HG03159 (cell line): ENCODE measurements around the gene TBXA2R.

ENCODE experiments used
- ATAC-seq: cut with Tn5 transposase; IDR thresholded peaks from one replicate; pipeline ENCODE4 v1.9.1; 2021; ENCODE audit warnings: mild to moderate bottlenecking, moderate library complexity; ENCODE audit not compliant: unreplicated experiment

Gene TBXA2R

GRCh38 chr19:3557461-3558248, 49.0 kb downstream of the TBXA2R start, which contains the start of gene MFSD12:
Gene MFSD12 (minus strand): TSS chr19:3557586. CDS start chr19:3557403, 183 bp downstream.
- ATAC-seq, result peak; percentile 79

DNA sequence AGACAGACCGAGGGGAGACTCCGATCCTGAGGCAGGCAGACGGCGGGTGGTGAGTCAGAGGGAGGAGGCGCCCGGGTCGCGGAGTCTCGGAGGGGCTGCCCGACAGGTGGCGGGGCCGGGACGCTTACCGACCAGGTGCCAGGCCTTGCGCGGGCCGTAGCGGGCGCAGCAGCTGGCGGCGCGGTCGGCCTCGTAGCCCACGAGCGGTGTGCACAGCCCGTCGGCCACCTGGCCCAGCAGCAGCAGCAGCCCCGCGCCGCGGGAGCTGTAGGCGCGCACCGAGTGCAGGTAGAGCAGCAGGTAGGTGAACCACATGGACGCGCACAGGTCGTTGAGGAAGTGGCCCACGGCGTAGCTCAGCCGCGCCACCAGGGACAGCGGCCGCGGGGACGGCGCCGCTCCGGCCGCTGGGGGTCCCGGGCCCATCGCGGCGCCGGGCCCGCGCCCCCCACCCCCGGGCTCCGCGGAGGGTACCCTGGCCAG, 49.7 kb downstream of the TBXA2R start:
- ATAC-seq, result peak; percentile 25

DNA sequence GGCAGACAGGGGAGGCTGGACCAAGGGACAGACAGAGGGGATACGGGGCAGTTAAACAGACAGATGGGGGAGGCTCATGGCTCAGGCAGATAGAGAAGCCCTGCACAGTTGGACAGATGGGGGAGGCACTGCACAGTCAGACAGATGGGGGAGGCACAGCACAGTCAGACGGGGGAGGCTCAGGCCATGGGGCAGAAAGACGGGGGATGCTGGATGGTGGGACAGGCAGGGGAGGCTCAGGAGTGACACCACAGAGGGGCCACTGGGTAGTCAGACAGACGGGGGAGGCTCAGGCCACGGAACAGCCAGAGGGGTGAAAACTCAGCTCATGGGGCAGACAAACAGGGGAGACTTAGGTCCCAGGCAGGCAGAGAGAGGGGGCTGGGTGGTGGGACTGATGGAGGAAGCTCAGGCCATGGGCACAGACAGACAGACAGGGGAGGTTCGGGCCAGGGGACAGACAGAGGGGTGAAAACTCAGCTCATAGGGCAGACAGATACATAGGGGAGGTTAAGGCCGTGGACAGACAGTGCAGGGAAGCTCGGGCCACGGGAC, 50.2 kb downstream of the TBXA2R start:
- no peak for ATAC-seq

DNA sequence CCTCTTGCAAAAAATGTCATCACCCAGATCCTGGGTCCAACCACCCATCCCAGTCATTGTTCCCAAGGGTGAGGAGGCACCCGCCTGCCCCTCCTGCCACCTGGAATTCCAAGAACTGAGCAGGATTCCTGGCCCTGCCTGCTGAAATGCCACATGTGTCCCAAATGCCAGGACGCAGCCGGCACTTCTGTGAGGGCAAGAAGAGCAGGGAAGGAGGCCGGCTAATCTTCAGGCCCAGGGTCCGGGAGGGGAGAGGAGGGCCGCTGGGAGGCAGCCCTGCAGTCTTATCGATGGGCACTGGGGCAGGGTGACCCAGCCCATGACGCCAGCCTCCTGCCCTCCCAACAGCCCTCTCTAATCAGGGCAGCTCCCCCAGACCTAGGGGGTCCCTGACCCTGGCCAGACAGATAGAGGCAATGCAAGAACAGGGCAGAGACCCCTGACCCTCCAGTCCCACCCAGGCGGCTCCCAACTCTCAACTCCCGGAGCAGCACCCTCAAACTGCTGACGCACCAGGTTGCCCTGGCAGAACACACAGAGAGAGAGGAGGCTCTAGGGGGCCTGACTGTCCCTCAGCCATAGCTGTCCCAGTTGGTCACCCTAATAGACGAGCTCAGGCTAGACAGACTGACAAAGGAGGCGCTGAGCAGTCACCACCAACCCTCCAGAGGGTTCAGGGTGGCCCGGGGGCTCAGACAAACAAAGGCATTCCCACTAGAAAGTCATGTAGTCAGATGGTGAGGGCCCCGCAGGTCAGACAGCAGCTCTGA, 50.8 kb downstream of the TBXA2R start:
- no peak for ATAC-seq

DNA sequence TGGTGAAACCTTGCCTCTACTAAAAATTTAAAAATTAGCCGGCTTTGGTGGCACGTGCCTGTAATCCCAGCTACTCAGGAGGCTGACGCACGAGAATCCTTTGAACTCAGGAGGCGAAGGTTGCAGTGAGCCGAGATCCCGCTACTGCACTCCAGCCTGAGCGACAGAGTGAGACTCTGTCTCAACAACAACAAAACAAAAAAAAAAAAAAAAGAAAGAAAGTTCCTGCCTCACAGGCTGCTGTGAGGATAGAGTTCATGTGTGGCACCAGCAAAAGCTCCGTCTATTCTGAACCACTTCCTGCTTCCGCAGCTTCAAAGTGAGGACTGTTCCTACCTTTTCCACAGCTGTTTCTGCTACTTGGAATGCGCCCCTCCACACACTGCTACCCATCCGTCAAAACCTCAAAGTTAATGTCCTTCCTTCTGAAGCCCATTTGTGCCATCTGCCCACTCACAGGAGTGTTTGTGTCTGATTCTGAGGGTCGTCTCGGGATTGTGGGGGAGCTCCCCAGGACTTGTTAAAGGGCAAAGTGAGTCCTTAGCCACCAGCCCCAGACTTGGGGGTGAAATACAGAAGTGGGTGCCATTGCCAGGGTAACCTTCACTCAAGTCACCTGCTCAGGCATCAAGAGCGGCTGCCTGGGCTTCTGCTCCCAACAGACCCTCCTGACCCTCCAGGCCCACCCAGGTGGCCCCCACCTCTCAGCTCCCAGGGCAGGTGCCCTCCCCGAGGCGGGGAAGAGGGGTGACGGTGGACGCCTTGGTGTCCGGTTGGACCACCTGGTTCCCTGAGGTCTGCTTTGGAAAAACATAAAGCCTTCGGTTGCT, 52.2 kb downstream of the TBXA2R start:
- no peak for ATAC-seq

DNA sequence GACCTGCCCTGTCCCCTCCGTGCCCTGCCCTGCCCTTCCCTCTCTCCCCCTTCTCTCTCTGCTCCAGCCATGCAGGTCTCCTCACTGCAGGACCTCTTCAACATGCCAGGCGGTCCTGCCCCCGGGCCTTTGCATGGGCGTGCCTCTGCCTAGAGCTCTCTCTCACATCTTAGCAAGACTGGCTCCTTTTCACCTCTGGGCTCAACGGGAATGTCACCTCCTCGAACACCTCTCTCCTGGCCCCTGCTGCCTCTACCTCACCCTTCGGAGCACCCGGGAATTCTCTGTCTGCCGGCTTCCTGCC, 54.9 kb downstream of the TBXA2R start:
- ATAC-seq, result no peak

GRCh38 chr19:3550947-3551791, 55.5 kb downstream of the TBXA2R start:
- ATAC-seq, result no peak

DNA sequence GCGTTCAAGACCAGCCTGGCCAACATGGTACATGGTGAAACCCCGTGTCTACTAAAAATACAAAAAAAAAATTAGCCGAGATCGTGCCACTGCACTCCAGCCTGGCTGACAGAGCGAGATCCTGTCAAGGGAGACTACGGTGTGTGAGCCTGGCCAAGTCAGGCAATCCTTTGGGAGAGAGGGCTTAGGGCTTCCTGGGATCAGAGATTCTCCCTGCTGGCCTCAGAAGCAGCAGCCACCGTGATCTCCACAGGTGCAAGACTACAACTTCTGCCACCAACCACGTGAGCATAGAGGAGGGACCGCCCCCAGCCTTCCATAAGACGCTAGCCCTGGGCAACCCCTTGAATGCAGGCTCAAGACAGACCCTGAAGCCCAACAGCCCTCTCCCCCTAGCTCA, 56.9 kb downstream of the TBXA2R start:
- ATAC-seq, result no peak

DNA sequence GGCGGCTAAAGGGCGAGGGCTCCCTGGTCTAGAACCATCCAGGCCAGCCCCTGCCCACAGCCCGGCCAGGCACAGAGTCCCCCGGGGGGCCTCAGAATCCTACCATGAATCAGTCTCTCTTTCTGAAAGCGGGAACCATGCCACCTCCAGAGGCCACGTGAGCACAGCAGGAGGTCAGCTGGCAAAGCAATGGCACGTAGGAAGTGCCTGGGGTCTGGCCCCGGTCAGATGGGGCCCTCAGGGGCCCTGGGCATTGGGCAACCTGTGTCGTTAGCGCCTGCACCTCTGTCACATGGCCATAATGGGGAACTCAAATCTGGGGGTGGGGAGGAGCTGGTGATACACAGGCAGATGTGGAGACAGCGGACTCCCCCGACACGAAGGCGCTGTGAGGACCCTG, 58.1 kb downstream of the TBXA2R start:
- ATAC-seq, result no peak

DNA sequence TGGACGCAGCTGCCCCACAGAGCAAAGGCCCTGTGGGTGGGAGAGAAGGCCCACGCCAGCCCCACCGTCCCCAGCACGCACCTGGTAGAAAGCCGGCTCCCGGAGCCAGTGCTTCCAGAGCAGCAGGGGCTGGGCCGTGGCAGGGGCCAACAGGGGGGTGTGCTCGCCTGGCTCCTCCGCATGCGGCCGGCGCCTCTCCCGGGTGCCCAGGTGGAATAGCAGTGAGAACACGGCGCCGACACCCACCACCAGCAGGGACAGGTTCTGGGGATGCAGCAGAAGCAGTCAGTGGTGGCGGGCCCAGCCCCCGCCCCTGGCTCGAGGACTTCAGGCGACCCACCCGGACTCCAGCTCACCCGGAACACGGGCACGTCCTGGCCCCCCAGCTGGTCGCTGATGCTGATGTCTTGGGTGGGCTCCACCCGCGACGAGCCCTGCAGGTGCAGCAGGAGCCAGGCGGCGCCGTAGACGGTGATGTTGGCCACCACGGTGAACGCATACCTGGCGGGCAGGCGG, 58.9 kb downstream of the TBXA2R start:
- no peak for ATAC-seq

DNA sequence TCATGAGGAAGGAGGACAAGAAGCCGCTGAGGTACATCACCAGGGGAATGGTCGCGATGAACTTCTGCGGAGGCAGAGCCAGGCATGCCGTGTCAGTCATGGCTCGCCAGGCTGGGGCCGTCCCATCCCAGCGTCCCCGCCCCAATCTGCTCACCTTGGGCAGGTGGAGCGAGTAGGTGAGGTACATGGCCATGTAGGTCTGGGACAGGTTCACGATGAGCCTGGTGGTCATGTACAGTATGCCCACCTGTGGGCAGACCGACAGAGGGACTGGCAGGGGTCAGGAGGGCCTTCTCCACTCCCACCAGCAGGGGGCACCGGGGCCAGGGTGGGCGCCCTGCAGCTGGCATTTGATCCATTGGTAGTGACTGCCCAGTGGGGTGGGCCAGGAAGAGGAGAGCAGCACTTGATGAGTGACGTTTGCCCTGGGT, 59.4 kb downstream of the TBXA2R start:
- no peak for ATAC-seq

DNA sequence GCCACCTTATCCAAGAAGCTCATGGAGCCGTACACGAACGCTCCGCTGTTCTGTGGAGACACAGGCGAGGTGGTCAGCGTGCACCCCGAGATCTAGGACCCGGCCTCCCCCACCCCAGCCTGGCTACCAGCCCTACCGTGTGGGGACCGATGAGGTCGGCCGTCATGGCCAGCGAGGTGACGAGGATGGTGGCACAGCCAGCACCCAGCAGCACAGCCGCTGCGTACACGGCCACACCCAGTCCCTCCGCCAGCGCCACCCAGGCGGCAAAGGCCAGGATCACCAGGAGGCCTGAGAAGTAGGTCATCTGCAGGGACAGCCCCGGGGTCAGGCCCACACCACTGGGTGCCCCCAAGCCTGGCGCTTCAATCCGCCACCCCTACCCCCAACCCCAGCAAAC, 60.6 kb downstream of the TBXA2R start:
- no peak for ATAC-seq

DNA sequence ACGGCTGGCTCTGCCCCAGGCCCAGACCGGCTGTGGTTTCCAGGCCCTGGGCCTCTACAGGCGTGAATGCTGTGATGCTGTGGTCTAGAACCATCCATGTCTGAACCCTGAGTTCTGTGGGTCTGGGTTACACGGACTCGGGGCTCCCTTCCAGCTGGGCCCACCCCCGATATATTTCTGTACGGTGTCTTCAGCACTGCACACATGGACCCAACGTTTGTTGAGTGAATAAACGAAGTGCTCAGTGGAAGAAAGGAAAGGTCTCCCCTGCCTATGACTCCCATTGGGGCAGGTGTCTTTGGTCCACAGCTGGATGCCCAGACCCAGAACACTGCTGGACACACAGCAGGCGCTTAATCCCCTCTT, 61.0 kb downstream of the TBXA2R start:
- no peak for ATAC-seq

GRCh38 chr19:3544742-3545668, 61.7 kb downstream of the TBXA2R start:
- no peak for ATAC-seq
